K562 (cell line): Measurements from ENCODE around the gene GARIN5B. TPM values are rescaled to one million over a fixed set of nuclear protein-coding genes. Genes with fewer than 3 reads are reported as not detected.
A peak's percentile ranks its signal among the peaks of the same experiment; 100 is the strongest.

Experiments used
- CEBPB ChIP-seq: fragments of 450-650 bp; IDR thresholded peaks from 2 replicates; pipeline ENCODE4 v1.6.1; 2016; ENCODE audit warnings: missing genetic modification characterization, missing compliant biosample characterization
- CREM ChIP-seq: IDR thresholded peaks from 2 replicates; pipeline ENCODE4 v1.6.1; 2014; ENCODE audit warnings: antibody characterized with exemption, low read depth
- HINFP ChIP-seq: fragments of 450-650 bp; conservative IDR thresholded peaks from 2 replicates; pipeline ENCODE4 v1.6.1; 2016; ENCODE audit warnings: missing genetic modification characterization, low read depth, mild to moderate bottlenecking, control low read depth, missing compliant biosample characterization
- HLTF ChIP-seq: fragments of 450-650 bp; IDR thresholded peaks from 2 replicates; pipeline ENCODE4 v1.6.1; 2016
- MTA1 ChIP-seq: fragments of 450-650 bp; IDR thresholded peaks from 2 replicates; pipeline ENCODE4 v1.6.1; 2017; ENCODE audit warnings: borderline replicate concordance
- MXD1 ChIP-seq: fragments of 250-450 bp; sonication (Bioruptor Pico); IDR thresholded peaks from 2 replicates; pipeline ENCODE4 v1.8.0; 2021; ENCODE audit warnings: borderline replicate concordance, mild to moderate bottlenecking, moderate library complexity; ENCODE audit not compliant: poor library complexity, severe bottlenecking
- NCOA6 ChIP-seq: fragments of 450-650 bp; IDR thresholded peaks from 2 replicates; pipeline ENCODE4 v1.6.1; 2017; ENCODE audit warnings: mild to moderate bottlenecking
- RBFOX2 ChIP-seq: fragments of 200-400 bp; formaldehyde crosslinking; IDR thresholded peaks from 2 replicates; pipeline ENCODE4 v1.6.1; 2017; ENCODE audit warnings: low read depth, mild to moderate bottlenecking, low read length, moderate library complexity
- REST ChIP-seq, 2 experiments: fragments of 450-650 bp; formaldehyde crosslinking in 1 of 2; IDR thresholded peaks; 2 replicates each; pipeline versions ENCODE4 v1.4.0 to v1.6.1; 2014 to 2020; ENCODE audit warnings: mild to moderate bottlenecking in 2 of 2, borderline replicate concordance in 1 of 2, low read depth in 1 of 2
- SMARCA5 ChIP-seq: fragments of 450-650 bp; IDR thresholded peaks from 2 replicates; pipeline ENCODE4 v1.6.1; 2016
- ZBTB43 ChIP-seq: sonication (generic); formaldehyde crosslinking; IDR thresholded peaks from 2 replicates; pipeline ENCODE4 v1.8.0; 2023; ENCODE audit warnings: mild to moderate bottlenecking, missing genetic modification reagents
- ZC3H8 ChIP-seq: fragments of 450-650 bp; IDR thresholded peaks from 2 replicates; pipeline ENCODE4 v1.6.1; 2017
- ZNF217 ChIP-seq: sonication (generic); formaldehyde crosslinking; IDR thresholded peaks from 2 replicates; pipeline ENCODE4 v1.8.0; 2022; ENCODE audit warnings: mild to moderate bottlenecking, missing genetic modification reagents
- ZNF263 ChIP-seq: sonication (generic); formaldehyde crosslinking; IDR thresholded peaks from 2 replicates; pipeline ENCODE4 v1.8.0; 2022; ENCODE audit warnings: mild to moderate bottlenecking, missing genetic modification reagents, borderline replicate concordance
- ZNF696 ChIP-seq: fragments of 250-450 bp; sonication (Bioruptor Pico); conservative IDR thresholded peaks from 2 replicates; pipeline ENCODE4 v1.4.0; 2020; ENCODE audit warnings: mild to moderate bottlenecking, moderate library complexity
- polyA plus RNA-seq, 8 experiments: library from polyadenylated mRNA; depleted of rRNA in 4 of 8; stranded (reverse) in 5 of 8; unstranded in 3 of 8; fragments of >200 nt; fragmentation: Nextera tagmentation in 2 of 8; fragmentation: Illumina TruSeq in 1 of 8; extraction: Ambion mirVana in 2 of 8; extraction: Trizol in 1 of 8; gene quantifications; 2 replicates each; pipeline versions ENCODE4 v1.2.1 to v1.2.3, GENCODE V29; 2011 to 2014; ENCODE audit warnings: inconsistent platforms in 1 of 8, missing spikeins in 1 of 8
- total RNA-seq, 7 experiments: library from RNA; depleted of rRNA in 6 of 7; stranded (reverse); fragments of >200 nt in 6 of 7; fragmentation: Illumina TruSeq in 2 of 7; extraction: Trizol in 2 of 7; gene quantifications; 2 replicates each; pipeline versions ENCODE4 v1.2.1 to v1.2.3, GENCODE V29; 2011 to 2021; ENCODE audit warnings: low replicate concordance in 1 of 7
- TF ChIP-seq, protein P1 (sequence below): fragments of 450-650 bp; IDR thresholded peaks from 2 replicates; pipeline ENCODE4 v1.6.1; 2014; ENCODE audit warnings: low read depth, mild to moderate bottlenecking, moderate library complexity, borderline replicate concordance

Gene GARIN5B
- total and polyA plus RNA-seq, 9 of the 15 experiments (the other 6 are each of a cell fraction or from before 2014, with no cell fraction given), result not detected

- TF ChIP-seq REST (IDR thresholded peaks at IDR 0.05; ENCODE audit: borderline replicate concordance) (peak; percentile 7; the same call in 1 of the 2 replicates), REST (CRISPR knock-in tag; IDR thresholded peaks at IDR 0.05; ENCODE audit: low read depth) (no peak), HINFP (no peak), MTA1 (no peak), MXD1 (CRISPR knock-in tag) (no peak), ZC3H8 (no peak), ZNF217 (CRISPR knock-in tag) (no peak), HLTF (0 out of 2 replicates have a peak, but pooled peaks have one; percentile 34), ZBTB43 (CRISPR knock-in tag) (no peak), NCOA6 (no peak), CEBPB (no peak), ZNF263 (peak; percentile 43), SMARCA5 (peak; percentile 17; the same call in 1 of the 2 replicates), RBFOX2 (no peak), CREM (0 out of 2 replicates have a peak, but pooled peaks have one; percentile 3), ZNF696 (CRISPR knock-in tag) (no peak)
- TF ChIP-seq, protein P1, sequence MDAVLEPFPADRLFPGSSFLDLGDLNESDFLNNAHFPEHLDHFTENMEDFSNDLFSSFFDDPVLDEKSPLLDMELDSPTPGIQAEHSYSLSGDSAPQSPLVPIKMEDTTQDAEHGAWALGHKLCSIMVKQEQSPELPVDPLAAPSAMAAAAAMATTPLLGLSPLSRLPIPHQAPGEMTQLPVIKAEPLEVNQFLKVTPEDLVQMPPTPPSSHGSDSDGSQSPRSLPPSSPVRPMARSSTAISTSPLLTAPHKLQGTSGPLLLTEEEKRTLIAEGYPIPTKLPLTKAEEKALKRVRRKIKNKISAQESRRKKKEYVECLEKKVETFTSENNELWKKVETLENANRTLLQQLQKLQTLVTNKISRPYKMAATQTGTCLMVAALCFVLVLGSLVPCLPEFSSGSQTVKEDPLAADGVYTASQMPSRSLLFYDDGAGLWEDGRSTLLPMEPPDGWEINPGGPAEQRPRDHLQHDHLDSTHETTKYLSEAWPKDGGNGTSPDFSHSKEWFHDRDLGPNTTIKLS, result no peak
These were observed 22.3 kb downstream of the GARIN5B start (continued) for GRCh38 chr19:55340784-55341147.
